ENCODE results near the gene SARM1. TPM values are rescaled to one million over a fixed set of nuclear protein-coding genes. Genes with fewer than 3 reads are reported as not detected.

The SARM1 gene
- total and polyA plus RNA-seq, 9 donors = 3.3 to 7.3 (median 5.5) TPM

GRCh38 chr17:28392491-28392890 is 21.0 kb downstream of the SARM1 start:
- Histone ChIP-seq H3K27ac (ENCODE audit: low read length) (no peak overlapping the region), H3K4me1 (ENCODE audit: control insufficient read depth, insufficient read depth, low read length) (no peaks in the 10 kb centered on the region), H3K9me3 (replicated peaks; ENCODE audit: control insufficient read depth, low read depth, low read length) (no peaks in the 10 kb centered on the region), H3K4me3 (ENCODE audit: low read length) (no peak overlapping the region), H3K27me3 (ENCODE audit: control insufficient read depth, insufficient read depth, low read length) (no peaks in the 10 kb centered on the region), H3K36me3 (ENCODE audit: control insufficient read depth, insufficient read depth, low read length) (peaks cover 62% of the 10 kb centered on the region)
- WGBS (ENCODE audit: insufficient coverage) = 60% methylated on average over 1 of the region's 10 CpGs
- no peak for DNase-seq

DNA sequence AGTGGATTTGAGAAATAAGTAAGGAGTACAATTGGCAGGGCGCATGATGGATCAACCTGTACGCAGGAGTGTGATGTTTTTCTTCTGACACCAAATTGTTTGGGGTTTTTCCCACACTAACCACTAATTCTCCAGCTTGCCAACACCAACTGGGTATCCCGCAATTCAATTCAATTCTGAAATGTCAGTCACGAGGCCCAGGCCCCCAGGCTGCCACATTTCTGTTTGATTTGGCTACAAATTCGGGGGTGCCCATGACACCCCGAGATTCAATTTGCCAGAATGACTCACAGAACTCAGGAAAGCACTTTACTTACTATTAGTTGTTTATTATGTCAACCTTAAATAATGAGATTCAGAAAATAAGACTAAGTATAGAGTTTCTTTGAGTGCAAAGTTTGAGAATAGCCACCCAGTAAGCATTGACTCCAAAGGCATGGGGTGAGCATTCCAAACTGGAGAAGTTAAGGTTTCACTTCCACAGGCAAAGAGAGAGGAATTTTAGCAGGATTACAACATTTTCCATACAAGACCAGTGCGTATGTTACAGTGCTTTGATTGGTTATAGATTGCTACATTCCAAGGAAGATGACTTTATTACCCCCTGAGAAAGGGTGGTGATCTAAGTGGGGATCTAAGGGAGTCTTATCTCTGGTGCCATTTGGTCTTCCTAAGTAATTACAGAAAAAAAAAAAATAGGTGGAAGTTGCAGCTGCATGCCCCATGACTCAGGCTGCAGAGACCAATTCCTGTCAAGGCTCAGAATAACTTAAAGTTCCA is 23.0 kb downstream of the SARM1 start:
- no peaks in the 10 kb centered on the region for H3K9me3 ChIP-seq (replicated peaks; ENCODE audit: control insufficient read depth, low read depth, low read length)
- H3K4me1 ChIP-seq (ENCODE audit: control insufficient read depth, insufficient read depth, low read length) = no peaks in the 10 kb centered on the region
- WGBS (ENCODE audit: insufficient coverage) = 75% methylated on average over 2 of the region's 7 CpGs
- no peak for DNase-seq
- H3K36me3 ChIP-seq (ENCODE audit: control insufficient read depth, insufficient read depth, low read length) = peaks cover 55% of the 10 kb centered on the region
- no peak overlapping the region for H3K4me3 ChIP-seq (ENCODE audit: low read length)
- H3K27ac ChIP-seq (ENCODE audit: low read length) = no peak overlapping the region
- no peaks in the 10 kb centered on the region for H3K27me3 ChIP-seq (ENCODE audit: control insufficient read depth, insufficient read depth, low read length)

DNA sequence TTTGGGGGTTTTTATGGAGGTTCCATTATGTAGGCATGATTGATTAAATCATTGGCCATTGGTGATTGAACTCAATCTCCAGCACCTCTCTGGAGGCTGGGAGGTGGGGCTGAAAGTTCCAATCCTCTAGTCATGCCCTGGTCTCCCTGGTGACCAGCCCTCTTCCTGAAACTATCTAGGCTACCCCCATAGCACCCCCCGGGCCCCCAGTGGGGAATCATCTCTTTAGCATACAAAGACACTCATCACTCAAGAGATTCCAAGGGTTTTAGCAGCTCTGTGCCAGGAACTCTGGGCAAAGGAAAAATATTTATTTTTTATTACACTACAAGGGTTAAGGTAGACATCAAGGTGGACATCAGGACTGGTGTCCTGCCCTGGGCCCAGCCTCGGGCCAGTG is 23.9 kb downstream of the SARM1 start:
- H3K36me3 ChIP-seq (ENCODE audit: control insufficient read depth, insufficient read depth, low read length) = peaks cover 54% of the 10 kb centered on the region
- no CpG with 5 or more reads among the region's 2 CpGs for WGBS (ENCODE audit: insufficient coverage)

DNA sequence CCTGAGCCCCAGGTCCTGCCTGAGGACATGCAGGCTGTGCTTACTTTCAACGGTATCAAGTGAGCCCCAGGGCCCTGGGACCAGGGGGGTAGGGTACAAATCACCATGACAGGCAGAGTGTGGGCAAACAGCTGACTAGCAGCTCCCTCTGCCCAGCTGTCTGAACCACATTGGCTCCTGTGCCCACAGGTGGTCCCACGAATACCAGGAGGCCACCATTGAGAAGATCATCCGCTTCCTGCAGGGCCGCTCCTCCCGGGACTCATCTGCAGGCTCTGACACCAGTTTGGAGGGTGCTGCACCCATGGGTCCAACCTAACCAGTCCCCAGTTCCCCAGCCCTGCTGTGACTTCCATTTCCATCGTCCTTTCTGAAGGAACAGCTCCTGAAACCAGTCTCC is 24.5 kb downstream of the SARM1 start:
- Histone ChIP-seq H3K27ac (ENCODE audit: low read length) (no peak overlapping the region), H3K27me3 (ENCODE audit: control insufficient read depth, insufficient read depth, low read length) (no peaks in the 10 kb centered on the region), H3K9me3 (replicated peaks; ENCODE audit: control insufficient read depth, low read depth, low read length) (no peaks in the 10 kb centered on the region), H3K4me1 (ENCODE audit: control insufficient read depth, insufficient read depth, low read length) (no peaks in the 10 kb centered on the region), H3K36me3 (ENCODE audit: control insufficient read depth, insufficient read depth, low read length) (peaks cover 51% of the 10 kb centered on the region), H3K4me3 (ENCODE audit: low read length) (no peak overlapping the region)
- 86% methylated on average over 5 of the region's 6 CpGs for WGBS (ENCODE audit: insufficient coverage)
- no peak for DNase-seq

More for the DNA sequence above, 23.9 kb downstream of the SARM1 start:
- Histone ChIP-seq H3K9me3 (replicated peaks; ENCODE audit: control insufficient read depth, low read depth, low read length) (no peaks in the 10 kb centered on the region), H3K27me3 (ENCODE audit: control insufficient read depth, insufficient read depth, low read length) (no peaks in the 10 kb centered on the region), H3K27ac (ENCODE audit: low read length) (no peak overlapping the region), H3K4me1 (ENCODE audit: control insufficient read depth, insufficient read depth, low read length) (no peaks in the 10 kb centered on the region), H3K4me3 (ENCODE audit: low read length) (no peak overlapping the region)
- DNase-seq = no peak

DNA sequence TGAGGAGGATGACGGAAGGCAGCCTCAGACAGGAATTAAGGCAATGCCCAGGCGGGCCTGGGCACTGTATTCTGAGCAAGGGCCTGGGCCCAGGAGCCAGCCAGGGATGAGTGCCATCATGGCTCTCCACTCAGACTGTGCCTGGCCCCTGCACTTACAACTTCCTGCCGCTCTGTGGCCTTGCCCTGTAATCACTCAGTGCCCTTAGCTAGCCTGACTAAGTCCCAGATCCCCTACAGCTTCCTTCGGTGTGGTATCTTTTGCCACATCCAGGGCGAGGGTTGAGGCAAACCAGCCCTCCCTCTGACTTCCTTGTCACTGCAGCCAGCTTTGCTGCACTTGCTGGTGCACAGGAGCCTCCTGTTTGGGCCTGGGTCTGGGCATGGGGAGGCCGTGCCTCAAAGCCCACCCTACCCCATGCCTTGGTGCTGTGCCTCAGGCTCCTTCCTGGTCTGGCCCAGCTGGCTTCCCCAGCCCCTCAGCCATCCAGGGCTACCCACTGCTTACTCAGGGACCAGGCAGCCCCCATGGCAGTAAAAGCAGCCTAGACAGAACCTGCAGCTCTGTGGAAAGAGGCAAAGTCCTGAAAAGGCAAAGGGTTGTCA is 25.2 kb downstream of the SARM1 start:
- H3K4me1 ChIP-seq (ENCODE audit: control insufficient read depth, insufficient read depth, low read length) = no peaks in the 10 kb centered on the region
- H3K36me3 ChIP-seq (ENCODE audit: control insufficient read depth, insufficient read depth, low read length) = peaks cover 49% of the 10 kb centered on the region
- H3K27me3 ChIP-seq (ENCODE audit: control insufficient read depth, insufficient read depth, low read length) = no peaks in the 10 kb centered on the region
- no peak for DNase-seq
- H3K27ac ChIP-seq (ENCODE audit: low read length) = no peak overlapping the region
- no peaks in the 10 kb centered on the region for H3K9me3 ChIP-seq (replicated peaks; ENCODE audit: control insufficient read depth, low read depth, low read length)
- WGBS (ENCODE audit: insufficient coverage) = 77% methylated on average over 6 of the region's 6 CpGs
- H3K4me3 ChIP-seq (ENCODE audit: low read length) = no peak overlapping the region

DNA sequence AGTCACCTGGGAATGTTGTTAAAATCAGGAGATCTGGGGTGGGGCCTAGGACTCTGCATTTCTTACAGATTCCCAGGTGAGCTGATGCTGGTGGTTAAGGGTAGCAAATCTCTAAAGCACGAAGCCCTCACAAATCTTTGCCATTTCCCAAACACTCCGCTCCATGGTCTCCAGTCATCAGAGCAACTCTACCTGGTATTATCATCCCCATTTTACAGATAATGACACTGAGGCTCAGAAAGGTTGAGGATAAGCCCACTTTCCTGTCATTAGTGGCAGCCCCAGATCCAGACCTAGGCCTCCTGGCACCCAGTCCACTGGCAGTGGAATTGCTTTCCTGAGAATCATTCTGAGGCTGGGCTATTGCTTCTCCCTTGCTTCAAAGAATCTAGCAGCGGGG is 25.8 kb downstream of the SARM1 start:
- H3K9me3 ChIP-seq (replicated peaks; ENCODE audit: control insufficient read depth, low read depth, low read length) = no peaks in the 10 kb centered on the region
- no peak overlapping the region for H3K27ac ChIP-seq (ENCODE audit: low read length)
- no peak overlapping the region for H3K4me3 ChIP-seq (ENCODE audit: low read length)
- DNase-seq = no peak
- WGBS (ENCODE audit: insufficient coverage) = 100% methylated on average over 2 of the region's 3 CpGs
- peaks cover 50% of the 10 kb centered on the region for H3K36me3 ChIP-seq (ENCODE audit: control insufficient read depth, insufficient read depth, low read length)
- H3K4me1 ChIP-seq (ENCODE audit: control insufficient read depth, insufficient read depth, low read length) = no peaks in the 10 kb centered on the region
- no peaks in the 10 kb centered on the region for H3K27me3 ChIP-seq (ENCODE audit: control insufficient read depth, insufficient read depth, low read length)

DNA sequence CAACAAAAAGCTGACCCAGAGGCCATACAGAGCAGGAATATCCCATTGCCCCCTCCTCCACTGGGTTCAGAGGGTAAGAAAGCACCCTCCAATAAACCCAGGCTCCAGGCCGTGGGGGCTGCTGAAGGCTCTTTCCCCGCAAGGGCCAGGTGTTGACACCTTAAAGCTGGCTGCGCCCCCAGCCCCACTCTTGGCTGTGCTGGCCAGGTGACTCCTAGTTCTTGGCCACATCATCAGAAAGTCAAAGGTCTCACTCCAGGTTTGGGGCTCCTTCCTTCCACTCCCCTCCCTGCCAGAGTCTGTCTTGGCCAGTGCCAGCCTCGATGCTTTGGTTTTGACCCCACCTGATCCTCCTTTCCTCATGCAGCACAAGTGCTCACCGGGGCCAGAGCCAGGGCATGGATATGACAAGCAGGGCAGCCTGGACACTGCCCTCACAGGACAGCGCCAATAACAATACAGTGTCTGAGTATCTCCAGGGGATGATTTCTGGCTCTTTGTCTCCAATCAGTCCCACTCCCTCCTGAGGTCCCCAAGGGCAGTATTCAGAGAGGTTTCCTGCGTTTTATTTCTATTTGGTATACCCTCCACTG is 26.3 kb downstream of the SARM1 start:
- Histone ChIP-seq H3K4me1 (ENCODE audit: control insufficient read depth, insufficient read depth, low read length) (no peaks in the 10 kb centered on the region), H3K4me3 (ENCODE audit: low read length) (no peak overlapping the region), H3K27me3 (ENCODE audit: control insufficient read depth, insufficient read depth, low read length) (no peaks in the 10 kb centered on the region), H3K9me3 (replicated peaks; ENCODE audit: control insufficient read depth, low read depth, low read length) (no peaks in the 10 kb centered on the region), H3K27ac (ENCODE audit: low read length) (no peak overlapping the region), H3K36me3 (ENCODE audit: control insufficient read depth, insufficient read depth, low read length) (peaks cover 55% of the 10 kb centered on the region)
- no peak for DNase-seq
- WGBS (ENCODE audit: insufficient coverage) = 65% methylated on average over 5 of the region's 7 CpGs

DNA sequence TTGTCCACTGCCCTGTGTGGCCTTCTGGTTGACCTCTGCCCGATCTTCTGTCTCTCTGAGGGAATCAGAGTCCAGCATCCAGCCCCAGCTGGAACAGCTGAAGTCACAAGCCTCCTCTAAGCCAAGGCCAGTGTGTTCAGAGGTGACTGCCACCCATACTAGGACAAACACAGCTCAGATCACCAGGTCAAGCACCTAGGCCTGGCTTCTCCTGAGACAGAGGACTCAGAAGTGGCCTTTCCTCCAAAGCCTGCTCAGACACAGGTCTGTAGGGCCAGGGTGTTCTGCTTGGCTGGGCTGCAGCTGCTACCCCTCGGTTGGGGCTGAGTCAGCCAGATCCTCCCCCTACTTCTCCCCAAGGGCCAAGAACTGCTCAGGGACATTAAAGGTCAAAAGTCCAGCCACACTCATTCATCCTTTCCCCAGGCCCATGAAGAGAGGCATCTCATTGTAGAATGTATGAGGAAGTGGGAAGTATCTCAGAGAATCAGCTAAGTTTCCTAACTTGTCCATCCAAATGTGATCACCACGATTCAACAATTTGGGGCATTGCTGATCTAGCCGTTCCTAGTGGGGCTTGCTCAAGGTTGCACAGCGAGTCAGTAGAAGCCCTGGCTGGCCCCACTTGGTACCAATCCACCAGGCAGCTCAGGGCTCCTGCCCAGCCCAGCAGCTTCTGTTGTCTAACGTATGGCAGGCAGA is 26.9 kb downstream of the SARM1 start:
- H3K4me3 ChIP-seq (ENCODE audit: low read length) = no peak overlapping the region
- H3K9me3 ChIP-seq (replicated peaks; ENCODE audit: control insufficient read depth, low read depth, low read length) = no peaks in the 10 kb centered on the region
- peaks cover 59% of the 10 kb centered on the region for H3K36me3 ChIP-seq (ENCODE audit: control insufficient read depth, insufficient read depth, low read length)
- DNase-seq = no peak
- no peaks in the 10 kb centered on the region for H3K4me1 ChIP-seq (ENCODE audit: control insufficient read depth, insufficient read depth, low read length)
- H3K27me3 ChIP-seq (ENCODE audit: control insufficient read depth, insufficient read depth, low read length) = no peaks in the 10 kb centered on the region
- H3K27ac ChIP-seq (ENCODE audit: low read length) = no peak overlapping the region
- 43% methylated on average over 5 of the region's 6 CpGs for WGBS (ENCODE audit: insufficient coverage)

DNA sequence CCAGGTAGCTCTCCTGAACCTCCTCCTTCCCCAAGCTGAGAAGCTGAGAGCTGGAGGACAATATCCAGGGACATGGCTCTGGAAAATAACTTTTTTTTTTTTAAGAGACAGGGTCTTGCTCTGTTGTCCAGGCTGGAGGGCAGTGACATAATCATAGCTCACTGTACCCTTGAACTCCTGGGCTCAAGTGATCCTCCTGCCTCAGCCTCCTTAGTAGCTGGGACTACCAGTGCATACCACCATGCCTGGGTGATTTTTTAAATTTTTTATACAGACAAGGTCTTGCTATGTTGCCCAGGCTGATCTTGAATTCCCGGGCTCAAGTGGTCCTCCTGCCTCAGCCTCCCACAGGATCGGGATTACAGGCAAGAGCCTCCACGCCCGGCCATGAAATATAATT is 28.3 kb downstream of the SARM1 start:
- 80% methylated on average over 1 of the region's 4 CpGs for WGBS (ENCODE audit: insufficient coverage)
- Histone ChIP-seq H3K4me3 (ENCODE audit: low read length) (no peak overlapping the region), H3K27ac (ENCODE audit: low read length) (no peak overlapping the region), H3K36me3 (ENCODE audit: control insufficient read depth, insufficient read depth, low read length) (peaks cover 55% of the 10 kb centered on the region), H3K4me1 (ENCODE audit: control insufficient read depth, insufficient read depth, low read length) (peaks cover 5% of the 10 kb centered on the region), H3K9me3 (replicated peaks; ENCODE audit: control insufficient read depth, low read depth, low read length) (no peaks in the 10 kb centered on the region), H3K27me3 (ENCODE audit: control insufficient read depth, insufficient read depth, low read length) (no peaks in the 10 kb centered on the region)
- no peak for DNase-seq

DNA sequence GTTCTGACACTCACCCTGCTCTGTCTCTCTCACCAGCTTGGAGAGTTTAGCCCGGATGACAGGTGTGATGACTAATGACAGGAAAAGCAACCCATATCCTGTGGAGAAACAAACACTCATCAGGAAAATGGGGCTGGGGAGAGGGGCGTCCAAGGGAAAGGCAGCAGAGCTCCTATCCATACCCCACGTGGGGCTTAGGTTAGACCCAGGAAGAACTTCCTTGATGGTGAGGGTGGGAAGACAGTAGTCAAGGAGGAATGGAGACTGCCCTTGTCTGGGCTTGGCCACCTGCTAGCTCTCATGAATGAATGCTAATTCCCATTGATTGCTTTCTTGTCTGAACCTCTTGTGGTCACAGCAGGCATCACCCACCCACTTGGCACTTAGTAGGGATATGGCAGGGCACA is 30.7 kb downstream of the SARM1 start:
- Histone ChIP-seq H3K4me1 (ENCODE audit: control insufficient read depth, insufficient read depth, low read length) (peaks cover 10% of the 10 kb centered on the region), H3K27ac (ENCODE audit: low read length) (no peak overlapping the region), H3K9me3 (replicated peaks; ENCODE audit: control insufficient read depth, low read depth, low read length) (no peaks in the 10 kb centered on the region), H3K27me3 (ENCODE audit: control insufficient read depth, insufficient read depth, low read length) (no peaks in the 10 kb centered on the region), H3K36me3 (ENCODE audit: control insufficient read depth, insufficient read depth, low read length) (peaks cover 38% of the 10 kb centered on the region), H3K4me3 (ENCODE audit: low read length) (no peak overlapping the region)
- DNase-seq = no peak
- WGBS (ENCODE audit: insufficient coverage) = no CpG with 5 or more reads among the region's 3 CpGs

Data from muscle of leg (tissue), 11 donors.